Stimulated activated CD4-positive, alpha-beta T cell treated with anti-CD3 and anti-CD28 coated beads, Interleukin-4, amount 100 ng/mL, for 4 hours (primary cell): ENCODE measurements around the gene CCDC9.

Experiments used
- DNase-seq, 2 experiments: peaks; one replicate each; pipeline ENCODE4 v3.0.0-alpha.2; 2020

The CCDC9 gene

DNA sequence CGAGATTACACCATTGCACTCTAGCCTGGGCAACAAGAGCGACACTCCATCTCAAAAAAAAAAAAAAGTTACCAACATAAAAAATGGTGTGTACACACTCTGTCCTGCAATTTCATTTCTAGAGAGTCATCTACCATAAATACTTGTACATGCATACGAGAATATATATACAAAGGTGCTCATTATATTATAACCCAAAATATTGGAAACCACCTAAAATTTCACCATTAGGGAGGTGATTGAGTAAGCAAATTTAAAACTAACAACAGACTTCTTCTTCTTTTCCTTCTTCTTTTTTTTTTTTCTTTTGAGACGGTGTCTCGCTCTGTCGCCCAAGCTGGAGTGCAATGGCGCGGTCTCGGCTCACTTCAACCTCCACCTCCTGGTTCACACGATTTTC, 45.9 kb downstream of the CCDC9 start:
- no peak for DNase-seq

DNA sequence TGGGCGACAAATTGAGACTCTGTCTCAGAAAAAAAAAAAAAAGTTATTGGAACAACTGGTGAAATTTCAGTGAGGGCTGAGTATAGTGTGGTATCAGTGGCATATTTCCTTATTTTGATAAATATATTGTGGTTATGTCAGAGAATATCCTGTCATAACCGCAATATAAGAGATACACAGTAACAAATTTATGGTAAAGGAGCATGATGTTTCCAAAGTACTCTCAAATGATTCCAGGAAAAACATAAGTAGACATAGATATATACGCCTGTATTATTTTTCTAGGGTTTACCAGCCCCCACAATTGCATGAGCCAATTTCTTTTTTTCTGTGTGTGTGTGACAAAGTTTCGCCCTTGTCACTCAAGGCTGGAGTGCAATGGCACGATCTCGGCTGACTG, 47.6 kb downstream of the CCDC9 start:
- no peak for DNase-seq

- DNase-seq: peak; percentile 33 to 62
Measured at GRCh38 chr19:47305309-47305751, 49.0 kb downstream of the CCDC9 start.

GRCh38 chr19:47306303-47306702, 50.0 kb downstream of the CCDC9 start:
- no peak for DNase-seq

- DNase-seq: no peak
Measured at GRCh38 chr19:47309038-47309437, 52.7 kb downstream of the CCDC9 start.

GRCh38 chr19:47309608-47310007, 53.3 kb downstream of the CCDC9 start, which contains the start of gene C5AR1:
TSS of gene C5AR1 (plus strand) at chr19:47309861. CDS start at chr19:47309896, 35 bp downstream.
- DNase-seq: no peak

DNA sequence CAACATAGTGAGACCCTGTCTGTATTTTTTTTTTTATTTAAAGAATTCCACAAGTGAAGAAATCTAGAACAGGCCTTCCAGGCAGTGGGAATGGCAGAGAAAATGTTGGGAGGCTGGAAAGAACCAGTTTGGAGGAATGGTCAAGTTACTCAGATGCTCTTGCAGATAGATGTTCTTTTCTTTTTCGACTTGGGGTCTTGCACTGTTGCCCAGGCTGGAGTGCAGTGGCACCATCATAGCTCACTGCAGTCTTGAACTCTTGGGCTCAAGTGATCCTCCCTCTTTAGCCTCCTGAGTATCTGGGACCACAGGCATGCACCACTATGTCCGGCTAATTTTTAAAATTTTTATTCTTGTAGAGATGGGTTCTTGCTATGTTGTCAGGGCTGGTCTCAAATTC, 54.0 kb downstream of the CCDC9 start:
- DNase-seq: no peak

- no peak for DNase-seq
Measured at GRCh38 chr19:47310819-47311218, 54.5 kb downstream of the CCDC9 start.

DNA sequence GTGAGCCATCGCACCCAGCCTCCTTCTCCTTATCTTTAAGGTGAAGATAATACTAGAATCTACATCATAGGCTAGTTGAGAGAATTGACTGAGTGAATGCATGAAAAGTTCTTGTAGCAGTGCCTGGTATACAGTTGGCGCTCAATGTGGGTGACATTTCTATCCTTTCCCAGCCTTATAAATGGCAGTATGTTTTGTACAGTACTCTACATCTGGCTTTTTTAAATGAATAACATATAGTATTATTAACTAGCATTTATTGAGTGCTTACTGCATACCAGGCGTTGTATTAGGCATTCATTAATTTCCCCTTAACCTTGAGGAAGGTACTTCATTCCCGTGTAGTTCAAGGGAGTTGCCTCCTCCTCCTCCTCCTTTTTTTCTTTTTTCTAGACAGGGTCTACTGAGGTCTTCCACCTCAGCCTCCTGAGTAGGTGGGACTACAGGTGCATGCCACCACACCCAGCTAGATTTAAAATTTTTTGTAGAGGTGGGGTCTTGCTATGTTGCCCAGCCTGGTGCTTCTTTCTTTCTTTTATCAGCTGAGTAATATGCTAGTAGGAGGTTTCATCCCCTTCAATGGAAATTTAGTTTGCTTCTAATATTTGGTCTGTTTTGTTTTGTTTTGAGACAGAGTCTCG, 56.2 kb downstream of the CCDC9 start:
- no peak for DNase-seq

DNA sequence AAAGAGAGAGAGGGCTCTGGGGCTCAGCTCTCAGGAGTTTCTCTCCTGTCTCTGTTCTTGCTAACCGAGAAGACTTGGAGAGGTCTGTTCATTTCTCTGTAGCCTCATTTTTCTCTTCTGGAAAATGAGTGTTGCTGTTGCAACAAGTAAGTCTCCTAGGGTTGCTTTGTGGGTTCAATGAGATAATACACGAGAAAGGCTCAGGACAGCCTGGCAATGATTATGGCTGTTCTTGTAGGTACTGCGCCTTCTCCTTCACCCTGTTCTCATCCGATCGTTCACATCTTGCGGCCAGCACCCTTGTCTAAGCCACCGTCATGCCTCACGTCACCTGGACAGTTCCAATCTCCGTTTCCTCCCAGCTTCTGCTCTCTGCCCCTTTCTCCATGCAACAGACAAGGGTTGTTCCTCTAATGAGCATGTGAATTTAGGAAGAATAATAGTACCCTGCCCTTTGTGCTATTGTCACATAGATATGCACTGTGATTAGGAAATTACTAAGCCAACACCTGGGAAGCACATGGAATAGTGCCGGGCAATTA, 57.5 kb downstream of the CCDC9 start:
- DNase-seq: no peak

- DNase-seq: peak in 1 of 2 experiments; percentile 40
Measured at GRCh38 chr19:47315125-47315821, 58.9 kb downstream of the CCDC9 start.

- no peak for DNase-seq
Measured at GRCh38 chr19:47316513-47316912, 60.2 kb downstream of the CCDC9 start.

DNA sequence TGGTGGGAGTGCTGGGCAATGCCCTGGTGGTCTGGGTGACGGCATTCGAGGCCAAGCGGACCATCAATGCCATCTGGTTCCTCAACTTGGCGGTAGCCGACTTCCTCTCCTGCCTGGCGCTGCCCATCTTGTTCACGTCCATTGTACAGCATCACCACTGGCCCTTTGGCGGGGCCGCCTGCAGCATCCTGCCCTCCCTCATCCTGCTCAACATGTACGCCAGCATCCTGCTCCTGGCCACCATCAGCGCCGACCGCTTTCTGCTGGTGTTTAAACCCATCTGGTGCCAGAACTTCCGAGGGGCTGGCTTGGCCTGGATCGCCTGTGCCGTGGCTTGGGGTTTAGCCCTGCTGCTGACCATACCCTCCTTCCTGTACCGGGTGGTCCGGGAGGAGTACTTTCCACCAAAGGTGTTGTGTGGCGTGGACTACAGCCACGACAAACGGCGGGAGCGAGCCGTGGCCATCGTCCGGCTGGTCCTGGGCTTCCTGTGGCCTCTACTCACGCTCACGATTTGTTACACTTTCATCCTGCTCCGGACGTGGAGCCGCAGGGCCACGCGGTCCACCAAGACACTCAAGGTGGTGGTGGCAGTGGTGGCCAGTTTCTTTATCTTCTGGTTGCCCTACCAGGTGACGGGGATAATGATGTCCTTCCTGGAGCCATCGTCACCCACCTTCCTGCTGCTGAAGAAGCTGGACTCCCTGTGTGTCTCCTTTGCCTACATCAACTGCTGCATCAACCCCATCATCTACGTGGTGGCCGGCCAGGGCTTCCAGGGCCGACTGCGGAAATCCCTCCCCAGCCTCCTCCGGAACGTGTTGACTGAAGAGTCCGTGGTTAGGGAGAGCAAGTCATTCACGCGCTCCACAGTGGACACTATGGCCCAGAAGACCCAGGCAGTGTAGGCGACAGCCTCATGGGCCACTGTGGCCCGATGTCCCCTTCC, 63.9 kb downstream of the CCDC9 start:
- no peak for DNase-seq
